Measurements from ENCODE around the gene SPINDOC.

- TF ChIP-seq NFRKB (IDR thresholded peaks at IDR 0.05) = no peak
- no peak for TF ChIP-seq SP1 (IDR thresholded peaks at IDR 0.05)
- TF ChIP-seq ZNF384 (IDR thresholded peaks at IDR 0.05) = no peak
- TF ChIP-seq HDGF (IDR thresholded peaks at IDR 0.05; ENCODE audit: borderline replicate concordance) = no peak
- no peak for TF ChIP-seq LEF1 (IDR thresholded peaks at IDR 0.05; ENCODE audit: borderline replicate concordance)
- no peak for TF ChIP-seq FOXM1 (IDR thresholded peaks at IDR 0.05; ENCODE audit: borderline replicate concordance)
Observed at GRCh38 chr11:63871962-63872799, 58.9 kb downstream of the SPINDOC start.

All from HEK293T (cell line).